ENCODE data around the gene QRSL1.

QRSL1 gene

DNA sequence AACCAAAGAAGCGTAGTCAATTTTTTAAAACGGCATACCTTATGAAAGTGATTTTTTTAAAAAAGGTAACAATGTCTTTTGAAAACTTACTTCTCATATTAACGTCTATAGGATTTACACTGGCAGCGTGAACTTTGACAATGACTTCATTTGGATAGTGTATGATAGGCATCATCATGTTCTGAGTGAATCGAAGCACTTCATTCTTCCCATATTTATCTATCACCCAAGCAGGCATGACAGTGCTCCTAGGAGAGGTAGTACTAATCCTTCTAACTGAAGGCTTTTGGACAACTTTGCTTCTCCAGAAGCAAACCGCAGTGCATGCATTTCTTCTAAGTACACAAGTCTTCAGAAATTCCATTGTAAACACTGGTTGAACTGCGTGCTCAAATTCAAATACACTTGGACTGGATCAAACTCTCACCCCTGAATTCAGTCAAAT, 698 bp upstream of the QRSL1 start:
- TF ChIP-seq, protein P1, sequence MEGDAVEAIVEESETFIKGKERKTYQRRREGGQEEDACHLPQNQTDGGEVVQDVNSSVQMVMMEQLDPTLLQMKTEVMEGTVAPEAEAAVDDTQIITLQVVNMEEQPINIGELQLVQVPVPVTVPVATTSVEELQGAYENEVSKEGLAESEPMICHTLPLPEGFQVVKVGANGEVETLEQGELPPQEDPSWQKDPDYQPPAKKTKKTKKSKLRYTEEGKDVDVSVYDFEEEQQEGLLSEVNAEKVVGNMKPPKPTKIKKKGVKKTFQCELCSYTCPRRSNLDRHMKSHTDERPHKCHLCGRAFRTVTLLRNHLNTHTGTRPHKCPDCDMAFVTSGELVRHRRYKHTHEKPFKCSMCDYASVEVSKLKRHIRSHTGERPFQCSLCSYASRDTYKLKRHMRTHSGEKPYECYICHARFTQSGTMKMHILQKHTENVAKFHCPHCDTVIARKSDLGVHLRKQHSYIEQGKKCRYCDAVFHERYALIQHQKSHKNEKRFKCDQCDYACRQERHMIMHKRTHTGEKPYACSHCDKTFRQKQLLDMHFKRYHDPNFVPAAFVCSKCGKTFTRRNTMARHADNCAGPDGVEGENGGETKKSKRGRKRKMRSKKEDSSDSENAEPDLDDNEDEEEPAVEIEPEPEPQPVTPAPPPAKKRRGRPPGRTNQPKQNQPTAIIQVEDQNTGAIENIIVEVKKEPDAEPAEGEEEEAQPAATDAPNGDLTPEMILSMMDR (IDR thresholded peaks at IDR 0.05; ENCODE audit: low read depth, low read length) = no peak
- DNase-seq = no peak
- Histone ChIP-seq H3K27ac (peak overlapping the region; percentile 78), H3K4me3 (ENCODE audit: low read depth, low read length) (peak overlapping the region; percentile 96), H3K27me3 (ENCODE audit: insufficient read depth, low read depth, severe bottlenecking) (no peaks in the 10 kb centered on the region), H3K36me3 (no peaks in the 10 kb centered on the region; the same call in 1 of the 2 replicates), H3K9me3 (ENCODE audit: severe bottlenecking) (no peaks in the 10 kb centered on the region)

DNA sequence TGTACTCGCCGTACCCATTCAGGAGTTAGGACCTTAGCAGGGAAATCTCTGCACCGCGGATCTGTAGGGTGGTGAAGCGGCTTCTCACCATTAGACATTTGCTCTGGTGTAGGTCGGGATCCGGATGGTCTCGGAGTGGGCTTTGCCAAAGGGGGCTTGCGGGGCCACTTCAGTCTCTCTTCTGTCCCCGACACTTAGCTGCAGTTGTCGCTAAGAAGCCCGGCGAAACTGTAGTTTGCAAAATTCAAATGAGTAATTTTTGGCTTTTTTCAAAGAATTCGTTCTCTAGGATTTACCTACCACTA, 433 bp downstream of the QRSL1 start:
- DNase-seq = no peak

DNA sequence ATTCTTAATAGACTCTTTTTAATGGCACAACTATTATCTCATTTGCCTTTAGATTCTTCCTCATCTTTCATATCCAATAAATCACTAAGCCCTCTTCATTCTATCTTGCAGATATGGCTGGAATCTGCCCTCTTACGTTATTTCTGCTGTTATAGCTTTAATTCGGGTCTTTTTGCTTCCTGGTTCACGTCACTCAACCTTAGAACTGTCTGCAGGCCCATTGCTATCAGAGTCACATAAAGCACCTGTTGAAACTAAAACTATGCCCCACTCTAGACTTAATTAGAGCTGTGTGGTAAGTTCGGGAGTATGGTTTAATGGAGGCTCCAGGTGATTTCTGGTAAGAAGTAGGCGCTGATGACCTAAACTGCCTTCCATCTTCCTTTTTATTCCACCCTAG, 988 bp downstream of the QRSL1 start:
- no peaks in the 10 kb centered on the region for H3K9me3 ChIP-seq (ENCODE audit: severe bottlenecking)
- no peaks in the 10 kb centered on the region; the same call in 1 of the 2 replicates for H3K36me3 ChIP-seq
- H3K27me3 ChIP-seq (ENCODE audit: insufficient read depth, low read depth, severe bottlenecking) = no peaks in the 10 kb centered on the region
- DNase-seq = no peak
- peak overlapping the region; percentile 96 for H3K4me3 ChIP-seq (ENCODE audit: low read depth, low read length)
- TF ChIP-seq, protein P1 (IDR thresholded peaks at IDR 0.05; ENCODE audit: low read depth, low read length) = no peak
- no peak overlapping the region; the same call in 1 of the 2 replicates for H3K27ac ChIP-seq

More for the DNA sequence above, 433 bp downstream of the QRSL1 start:
- no peaks in the 10 kb centered on the region for H3K27me3 ChIP-seq (ENCODE audit: insufficient read depth, low read depth, severe bottlenecking)
- no peaks in the 10 kb centered on the region; the same call in 1 of the 2 replicates for H3K36me3 ChIP-seq
- TF ChIP-seq, protein P1 (IDR thresholded peaks at IDR 0.05; ENCODE audit: low read depth, low read length) = no peak
- peak overlapping the region; percentile 78 for H3K27ac ChIP-seq
- H3K9me3 ChIP-seq (ENCODE audit: severe bottlenecking) = no peaks in the 10 kb centered on the region
- H3K4me3 ChIP-seq (ENCODE audit: low read depth, low read length) = peak overlapping the region; percentile 96

DNA sequence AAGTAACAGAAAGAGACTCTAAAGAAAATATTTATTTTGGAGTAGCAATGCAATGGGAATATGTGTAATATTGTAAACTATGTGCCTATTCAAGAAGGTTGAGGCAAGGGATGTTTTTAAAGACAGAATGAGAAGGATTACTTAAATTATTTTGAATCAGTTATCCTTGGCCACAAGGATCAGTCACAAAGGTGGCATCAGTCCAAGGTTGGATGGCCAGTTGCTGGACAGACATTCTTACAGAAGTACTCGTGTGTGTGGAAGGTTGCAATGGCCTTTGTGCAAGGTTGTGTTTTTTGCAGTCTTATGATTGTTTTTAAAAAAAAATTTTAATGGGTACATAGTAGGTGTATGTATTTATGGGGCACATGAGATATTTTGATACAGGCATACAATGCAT, 2.0 kb downstream of the QRSL1 start:
- Histone ChIP-seq H3K36me3 (no peaks in the 10 kb centered on the region; the same call in 1 of the 2 replicates), H3K4me3 (ENCODE audit: low read depth, low read length) (no peak overlapping the region), H3K27me3 (ENCODE audit: insufficient read depth, low read depth, severe bottlenecking) (no peaks in the 10 kb centered on the region), H3K9me3 (ENCODE audit: severe bottlenecking) (no peaks in the 10 kb centered on the region), H3K27ac (no peak overlapping the region)
- TF ChIP-seq, protein P1 (IDR thresholded peaks at IDR 0.05; ENCODE audit: low read depth, low read length) = no peak
- DNase-seq = no peak

DNA sequence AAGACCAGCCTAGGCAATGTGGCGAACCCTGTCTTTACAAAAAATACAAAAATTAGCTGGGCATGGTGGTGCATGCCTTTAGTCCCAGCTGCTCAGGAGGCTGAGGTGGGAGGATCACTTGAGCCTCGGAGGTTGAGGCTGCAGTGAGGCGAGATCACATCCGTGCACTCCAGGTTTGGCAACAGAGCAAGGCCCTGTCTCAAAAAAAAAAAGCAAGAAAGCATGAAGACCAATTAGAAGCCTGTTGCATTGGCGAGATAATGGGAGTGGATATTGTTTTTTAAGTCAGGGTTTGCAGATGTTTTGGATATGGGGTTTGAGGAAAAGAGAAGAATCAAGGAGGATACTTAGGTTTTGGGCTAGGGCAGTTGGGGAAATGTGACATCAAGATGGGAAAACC, 5.2 kb downstream of the QRSL1 start:
- TF ChIP-seq, protein P1 (IDR thresholded peaks at IDR 0.05; ENCODE audit: low read depth, low read length) = no peak
- H3K9me3 ChIP-seq (ENCODE audit: severe bottlenecking) = no peaks in the 10 kb centered on the region
- no peak overlapping the region for H3K4me3 ChIP-seq (ENCODE audit: low read depth, low read length)
- DNase-seq = no peak
- H3K27me3 ChIP-seq (ENCODE audit: insufficient read depth, low read depth, severe bottlenecking) = no peaks in the 10 kb centered on the region
- no peaks in the 10 kb centered on the region; the same call in 1 of the 2 replicates for H3K36me3 ChIP-seq
- no peak overlapping the region for H3K27ac ChIP-seq

DNA sequence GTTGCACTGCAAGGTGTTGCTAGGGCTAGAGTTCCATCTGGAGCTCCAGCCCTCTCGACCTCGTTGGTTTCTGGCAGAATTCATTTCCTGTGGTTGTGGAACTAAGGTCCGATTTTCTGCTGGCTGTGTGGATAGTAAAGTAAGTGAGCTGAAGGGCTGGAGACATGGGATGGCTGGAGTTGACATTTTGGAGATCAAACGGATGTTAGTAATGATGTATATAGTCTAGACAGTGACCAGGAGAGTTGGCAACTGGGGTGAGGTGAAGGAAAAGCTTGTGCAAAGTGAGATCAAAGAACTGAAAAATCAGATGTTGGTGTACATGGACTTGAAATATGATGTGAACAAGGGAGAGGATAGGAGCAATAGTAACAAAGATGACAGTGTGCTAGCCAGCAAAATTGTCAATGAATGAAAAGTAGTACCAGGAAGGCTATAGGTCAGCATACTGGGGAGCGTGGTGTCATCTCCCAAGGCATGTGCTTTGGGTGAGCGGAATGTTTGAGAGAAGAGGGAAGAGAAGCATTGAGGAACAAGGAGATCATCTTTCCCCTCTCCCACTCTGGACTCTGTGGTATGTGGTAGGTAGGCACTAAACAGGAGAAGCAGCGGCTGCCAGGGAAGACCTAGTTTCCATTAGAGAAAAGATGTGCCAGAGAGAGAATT, 7.8 kb downstream of the QRSL1 start:
- DNase-seq = no peak
- Histone ChIP-seq H3K9me3 (ENCODE audit: severe bottlenecking) (no peaks in the 10 kb centered on the region), H3K27me3 (ENCODE audit: insufficient read depth, low read depth, severe bottlenecking) (no peaks in the 10 kb centered on the region), H3K27ac (no peak overlapping the region), H3K36me3 (peaks cover 16% of the 10 kb centered on the region), H3K4me3 (ENCODE audit: low read depth, low read length) (no peak overlapping the region)
- TF ChIP-seq, protein P1 (IDR thresholded peaks at IDR 0.05; ENCODE audit: low read depth, low read length) = no peak
